GM19438 (cell line): Measurements from ENCODE around the gene CIAO3.

Experiments used
- ATAC-seq: cut with Tn5 transposase; IDR thresholded peaks from one replicate; pipeline ENCODE4 v1.9.1; 2021; ENCODE audit warnings: low read depth; ENCODE audit not compliant: unreplicated experiment

The CIAO3 gene

GRCh38 chr16:736936-737481, 3.8 kb downstream of the CIAO3 start:
- ATAC-seq: no peak

- no peak for ATAC-seq
These were observed 4.8 kb downstream of the CIAO3 start for GRCh38 chr16:735982-736453.

- no peak for ATAC-seq
These were observed 5.6 kb downstream of the CIAO3 start for GRCh38 chr16:734981-735881.

GRCh38 chr16:734208-734980, 6.4 kb downstream of the CIAO3 start:
- no peak for ATAC-seq

GRCh38 chr16:733382-734207, 7.2 kb downstream of the CIAO3 start:
- no peak for ATAC-seq

- no peak for ATAC-seq
These were observed 7.9 kb downstream of the CIAO3 start for GRCh38 chr16:732936-733335.

- ATAC-seq: no peak
These were observed 8.5 kb downstream of the CIAO3 start for GRCh38 chr16:732332-732731.

- ATAC-seq: no peak
These were observed 9.9 kb downstream of the CIAO3 start for GRCh38 chr16:730666-731509.

GRCh38 chr16:729768-730665, 10.8 kb downstream of the CIAO3 start:
- ATAC-seq: no peak

GRCh38 chr16:728890-729744, 11.7 kb downstream of the CIAO3 start:
- no peak for ATAC-seq

- no peak for ATAC-seq
These were observed 12.5 kb downstream of the CIAO3 start for GRCh38 chr16:728131-728889.

- ATAC-seq: no peak
These were observed 13.4 kb downstream of the CIAO3 start for GRCh38 chr16:727291-727977.

- no peak for ATAC-seq
These were observed 14.1 kb downstream of the CIAO3 start, which contains the start of the genes CCDC78 and HAGHL for GRCh38 chr16:726438-727290. CCDC78 (minus strand) TSS chr16:726443; CDS start chr16:726367, 76 bp downstream. HAGHL (plus strand) TSS chr16:727106; CDS start chr16:727510, 404 bp downstream.

- no peak for ATAC-seq
These were observed 14.7 kb downstream of the CIAO3 start for GRCh38 chr16:726188-726437.

- no peak for ATAC-seq
These were observed 15.2 kb downstream of the CIAO3 start for GRCh38 chr16:725463-726187.
